ENCODE results near the gene SLC25A10.

The SLC25A10 gene

GRCh38 chr17:81711814-81712467 lies at the start of gene SLC25A10:
SLC25A10 (plus strand) TSS chr17:81712284; CDS start chr17:81712427, 143 bp downstream.
- DNase-seq (ENCODE audit: low read depth): peak; percentile 88
- TF ChIP-seq CTCF (IDR thresholded peaks at IDR 0.05; ENCODE audit: insufficient read depth, low read depth, low read length, missing control alignments): no peak
- H3K4me3 ChIP-seq (ENCODE audit: low read length): peak within 1 kb of the TSS; percentile 69

- no peak overlapping the region for H3K4me3 ChIP-seq (ENCODE audit: low read length)
These were observed 48.0 kb upstream of the SLC25A10 start for GRCh38 chr17:81664051-81664470.

GRCh38 chr17:81665205-81666091 lies 46.6 kb upstream of the SLC25A10 start:
- DNase-seq (ENCODE audit: low read depth): peak; percentile 38

More at GRCh38 chr17:81664051-81664470, 48.0 kb upstream of the SLC25A10 start:
- no peak for TF ChIP-seq CTCF (IDR thresholded peaks at IDR 0.05; ENCODE audit: insufficient read depth, low read depth, low read length, missing control alignments)
- DNase-seq (ENCODE audit: low read depth): peak; percentile 53

GRCh38 chr17:81666092-81666341 lies 46.1 kb upstream of the SLC25A10 start:
- DNase-seq (ENCODE audit: low read depth): no peak
- TF ChIP-seq CTCF (IDR thresholded peaks at IDR 0.05; ENCODE audit: insufficient read depth, low read depth, low read length, missing control alignments): no peak
- peak overlapping the region; percentile 92 for H3K4me3 ChIP-seq (ENCODE audit: low read length)

More at GRCh38 chr17:81665205-81666091, 46.6 kb upstream of the SLC25A10 start:
- no peak for TF ChIP-seq CTCF (IDR thresholded peaks at IDR 0.05; ENCODE audit: insufficient read depth, low read depth, low read length, missing control alignments)
- peak overlapping the region; percentile 92 for H3K4me3 ChIP-seq (ENCODE audit: low read length)

- DNase-seq (ENCODE audit: low read depth): peak; percentile 98
- H3K4me3 ChIP-seq (ENCODE audit: low read length): peak within 1 kb of the TSS; percentile 92
- TF ChIP-seq CTCF (IDR thresholded peaks at IDR 0.05; ENCODE audit: insufficient read depth, low read depth, low read length, missing control alignments): no peak
These were observed 45.5 kb upstream of the SLC25A10 start, which contains the start of the genes CCDC137 and OXLD1 for GRCh38 chr17:81666342-81667191. CCDC137 (plus strand) TSS chr17:81666737; CDS start chr17:81666767, 30 bp downstream. OXLD1 (minus strand) TSS chr17:81666605; CDS start chr17:81666577, 28 bp downstream.

- TF ChIP-seq CTCF (IDR thresholded peaks at IDR 0.05; ENCODE audit: insufficient read depth, low read depth, low read length, missing control alignments): peak; percentile 61
- peak overlapping the region; percentile 44 for H3K4me3 ChIP-seq (ENCODE audit: low read length)
- peak; percentile 77 for DNase-seq (ENCODE audit: low read depth)
These were observed 44.3 kb upstream of the SLC25A10 start for GRCh38 chr17:81667754-81668153.
